ACC112 (cell line): ENCODE results near the gene LAMTOR2.

Experiments used
- H2AFZ ChIP-seq: fragments of 200-600 bp; sonication (generic); one replicate; pipeline ENCODE4 v1.6.0; 2017; ENCODE audit warnings: antibody characterized with exemption, low read length; ENCODE audit not compliant: unreplicated experiment
- H3K27ac ChIP-seq: fragments of 200-600 bp; sonication (generic); 2 replicates; pipeline ENCODE4 v1.5.1; 2014; ENCODE audit warnings: low read depth, mild to moderate bottlenecking, antibody characterized with exemption, low read length, moderate library complexity
- H3K27me3 ChIP-seq: fragments of 200-600 bp; sonication (generic); 2 replicates; pipeline ENCODE4 v1.6.1; 2014; ENCODE audit warnings: mild to moderate bottlenecking, antibody characterized with exemption, low read length, moderate library complexity, mixed read lengths; ENCODE audit not compliant: insufficient read depth
- H3K36me3 ChIP-seq: fragments of 200-600 bp; sonication (generic); 2 replicates; pipeline ENCODE4 v1.6.1; 2016; ENCODE audit warnings: mild to moderate bottlenecking, antibody characterized with exemption, low read length, moderate library complexity, mixed read lengths; ENCODE audit not compliant: insufficient read depth
- H3K4me1 ChIP-seq: fragments of 200-600 bp; sonication (generic); one replicate; pipeline ENCODE4 v1.6.1; 2016; ENCODE audit warnings: low read length, mixed read lengths; ENCODE audit not compliant: insufficient read depth, unreplicated experiment, control insufficient read depth
- H3K4me3 ChIP-seq: fragments of 200-600 bp; sonication (generic); 2 replicates; pipeline ENCODE4 v1.5.1; 2014; ENCODE audit warnings: mild to moderate bottlenecking, low read depth, low read length
- H3K79me2 ChIP-seq: fragments of 200-600 bp; sonication (generic); one replicate; pipeline ENCODE4 v1.6.0; 2016; ENCODE audit warnings: low read length; ENCODE audit not compliant: control insufficient read depth, unreplicated experiment, insufficient read depth

LAMTOR2 gene

GRCh38 chr1:156054500-156055280, at the start of gene LAMTOR2:
LAMTOR2 (plus strand) TSS chr1:156054782; CDS start chr1:156054890, 108 bp downstream.
- H3K79me2 ChIP-seq: peaks cover 22% of the 10 kb centered on the region
- peaks cover 7% of the 10 kb centered on the region; the same call in 1 of the 2 replicates for H3K36me3 ChIP-seq
- H3K27me3 ChIP-seq: no peaks in the 10 kb centered on the region
- H3K4me3 ChIP-seq: peak within 1 kb of the TSS; percentile 92
- H2AFZ ChIP-seq: peak within 1 kb of the TSS; percentile 74
- H3K27ac ChIP-seq: peak within 1 kb of the TSS; percentile 89
- H3K4me1 ChIP-seq: peaks cover 7% of the 10 kb centered on the region

- peaks cover 3% of the 10 kb centered on the region for H3K4me1 ChIP-seq
- no peak overlapping the region for H3K27ac ChIP-seq
- H3K4me3 ChIP-seq: no peak overlapping the region
- H3K27me3 ChIP-seq: no peaks in the 10 kb centered on the region
- no peaks in the 10 kb centered on the region for H3K79me2 ChIP-seq
- no peaks in the 10 kb centered on the region for H3K36me3 ChIP-seq
- H2AFZ ChIP-seq: no peak overlapping the region
Observed at GRCh38 chr1:156004843-156005584, 49.6 kb upstream of the LAMTOR2 start.

- Histone ChIP-seq H3K27ac (no peak overlapping the region), H3K4me3 (no peak overlapping the region), H3K4me1 (no peaks in the 10 kb centered on the region), H3K79me2 (no peaks in the 10 kb centered on the region), H3K27me3 (no peaks in the 10 kb centered on the region), H3K36me3 (peaks cover 9% of the 10 kb centered on the region; the same call in 1 of the 2 replicates), H2AFZ (no peak overlapping the region)
Observed at GRCh38 chr1:156006666-156007376, 47.8 kb upstream of the LAMTOR2 start.

- Histone ChIP-seq H3K27ac (no peak overlapping the region), H3K36me3 (peaks cover 18% of the 10 kb centered on the region), H3K79me2 (no peaks in the 10 kb centered on the region), H3K4me3 (no peak overlapping the region), H3K27me3 (no peaks in the 10 kb centered on the region), H2AFZ (no peak overlapping the region), H3K4me1 (no peaks in the 10 kb centered on the region)
Observed at GRCh38 chr1:156009404-156009803, 45.2 kb upstream of the LAMTOR2 start.

DNA sequence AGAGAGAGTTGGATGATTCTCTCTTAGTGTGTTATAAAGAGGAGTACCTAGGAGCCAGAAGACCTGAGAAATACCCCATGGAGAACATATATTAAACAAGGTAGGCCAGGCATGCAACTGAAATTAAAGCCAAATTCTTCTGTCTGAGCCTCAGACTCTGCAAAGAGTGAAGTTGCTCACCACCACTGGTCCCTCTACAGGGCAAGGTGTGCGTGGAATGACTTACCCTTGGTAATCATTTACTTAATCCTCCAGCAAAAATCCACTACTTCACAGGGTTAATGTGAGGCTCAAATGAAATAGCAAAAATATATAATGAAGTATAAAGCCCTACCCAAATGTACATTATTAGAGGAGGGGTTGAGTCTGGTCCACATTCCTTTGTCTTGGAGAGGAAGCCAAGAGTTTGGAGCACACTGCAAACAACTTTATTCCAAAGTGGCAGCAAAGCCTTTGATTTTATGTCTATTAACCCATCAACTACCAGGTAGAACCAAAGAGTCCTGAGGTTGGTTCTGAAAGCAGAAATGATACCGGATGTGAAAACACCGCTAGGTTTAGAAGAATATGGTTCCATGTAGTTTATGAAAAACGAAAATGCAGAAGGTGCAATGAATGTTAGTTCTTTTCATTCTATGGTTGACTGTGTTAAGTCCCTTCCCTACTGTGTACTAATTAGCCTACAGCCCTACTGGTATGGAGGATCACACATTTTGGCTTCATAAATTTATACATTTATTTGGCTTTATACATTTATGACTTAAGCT, 42.3 kb upstream of the LAMTOR2 start:
- Histone ChIP-seq H3K36me3 (peaks cover 26% of the 10 kb centered on the region), H3K27me3 (no peaks in the 10 kb centered on the region), H2AFZ (no peak overlapping the region), H3K27ac (no peak overlapping the region), H3K4me1 (no peaks in the 10 kb centered on the region), H3K4me3 (no peak overlapping the region), H3K79me2 (no peaks in the 10 kb centered on the region)

GRCh38 chr1:156014829-156015228, 39.8 kb upstream of the LAMTOR2 start:
- Histone ChIP-seq H3K36me3 (peaks cover 33% of the 10 kb centered on the region), H3K4me1 (peaks cover 4% of the 10 kb centered on the region), H3K4me3 (no peak overlapping the region), H3K27me3 (no peaks in the 10 kb centered on the region), H2AFZ (no peak overlapping the region), H3K79me2 (peaks cover 12% of the 10 kb centered on the region), H3K27ac (no peak overlapping the region)

GRCh38 chr1:156019946-156020292, 34.7 kb upstream of the LAMTOR2 start:
- H3K36me3 ChIP-seq: peaks cover 12% of the 10 kb centered on the region
- H3K27ac ChIP-seq: no peak overlapping the region
- H3K4me3 ChIP-seq: peak overlapping the region; percentile 93
- H2AFZ ChIP-seq: no peak overlapping the region
- peaks cover 20% of the 10 kb centered on the region for H3K79me2 ChIP-seq
- H3K27me3 ChIP-seq: no peaks in the 10 kb centered on the region
- peaks cover 4% of the 10 kb centered on the region for H3K4me1 ChIP-seq

- peaks cover 4% of the 10 kb centered on the region for H3K4me1 ChIP-seq
- peaks cover 10% of the 10 kb centered on the region for H3K36me3 ChIP-seq
- H2AFZ ChIP-seq: peak within 1 kb of the TSS; percentile 98
- peaks cover 20% of the 10 kb centered on the region for H3K79me2 ChIP-seq
- H3K4me3 ChIP-seq: peak within 1 kb of the TSS; percentile 93
- no peak within 1 kb of the TSS for H3K27ac ChIP-seq
- no peaks in the 10 kb centered on the region for H3K27me3 ChIP-seq
Observed at GRCh38 chr1:156020293-156021092, 34.1 kb upstream of the LAMTOR2 start, which contains the start of gene SSR2. SSR2 (minus strand) TSS chr1:156020951; CDS start chr1:156020167, 784 bp downstream.

GRCh38 chr1:156021093-156021428, 33.5 kb upstream of the LAMTOR2 start:
- H3K4me1 ChIP-seq: peaks cover 4% of the 10 kb centered on the region
- H3K27ac ChIP-seq: no peak overlapping the region
- peaks cover 10% of the 10 kb centered on the region for H3K36me3 ChIP-seq
- peak overlapping the region; percentile 98 for H2AFZ ChIP-seq
- H3K27me3 ChIP-seq: no peaks in the 10 kb centered on the region
- H3K79me2 ChIP-seq: peaks cover 20% of the 10 kb centered on the region
- peak overlapping the region; percentile 93 for H3K4me3 ChIP-seq
